ENCODE results near the gene MAG. TPM values are rescaled to one million over a fixed set of nuclear protein-coding genes. Genes with fewer than 3 reads are reported as not detected.

Gene MAG
- total RNA-seq, 2 experiments from 2014 or later: 0.20 to 0.31 TPM

GRCh38 chr19:35268536-35269437, 23.2 kb upstream of the MAG start, which contains the start of gene USF2:
Gene USF2 (plus strand): TSS chr19:35268962. CDS start chr19:35269102, 140 bp downstream.
- CTCF ChIA-PET: interaction anchor here (0.7 to 1.4 kb wide), 5 partner anchors 32 to 241 kb away, joined by 3 to 5 read pairs (median 4); no protein-coding TSS in a partner anchor
- Mint-ChIP-seq H3K4me1 (ENCODE audit: low read depth) (peaks cover 32% of the 10 kb centered on the region), H3K4me3 (peak within 1 kb of the TSS; percentile 92), H3K36me3 (ENCODE audit: low read depth) (peaks cover 33% of the 10 kb centered on the region), H3K27me3 (no peaks in the 10 kb centered on the region), H3K9me3 (no peaks in the 10 kb centered on the region), H3K27ac (peak within 1 kb of the TSS; percentile 97)
- DNase-seq (peak; percentile 80), ATAC-seq (peak; percentile 33)
- no peak for TF ChIP-seq CTCF (IDR thresholded peaks at IDR 0.05)
- POLR2A ChIA-PET: interaction anchor here (0.6 to 2.0 kb wide), 7 partner anchors 11 to 127 kb away, joined by 3 to 8 read pairs (median 3); partner anchors contain the start of gene FXYD5
- intact Hi-C loops (cut with micrococcal nuclease): loop anchor here (10.0 kb wide), 1 partner anchor 124 kb away; the partner anchor contains the start of gene FXYD7

- intact Hi-C loops (cut with micrococcal nuclease): loop anchor here (10.0 kb wide), 1 partner anchor 125 kb away; the partner anchor contains the start of gene FXYD7
- ATAC-seq (peak; percentile 63), DNase-seq (peak; percentile 84)
- peak overlapping the region; percentile 38 for H3K27ac Mint-ChIP-seq
- ChIA-PET POLR2A (interaction anchor here (0.9 to 2.0 kb wide), 4 partner anchors 10 to 115 kb away, joined by 3 to 8 read pairs (median 4); partner anchors contain the start of gene FXYD5), CTCF (interaction anchor here (0.5 to 1.8 kb wide), 8 partner anchors 13 to 241 kb away, joined by 3 to 8 read pairs (median 4); no protein-coding TSS in a partner anchor)
- peaks cover 28% of the 10 kb centered on the region for H3K4me1 Mint-ChIP-seq (ENCODE audit: low read depth)
- peaks cover 36% of the 10 kb centered on the region for H3K36me3 Mint-ChIP-seq (ENCODE audit: low read depth)
- peak overlapping the region; percentile 63 for H3K4me3 Mint-ChIP-seq
- H3K9me3 Mint-ChIP-seq: no peaks in the 10 kb centered on the region
- TF ChIP-seq CTCF (IDR thresholded peaks at IDR 0.05): peak; percentile 96
- no peaks in the 10 kb centered on the region for H3K27me3 Mint-ChIP-seq
Observed at GRCh38 chr19:35269438-35270117, 22.4 kb upstream of the MAG start.

DNA sequence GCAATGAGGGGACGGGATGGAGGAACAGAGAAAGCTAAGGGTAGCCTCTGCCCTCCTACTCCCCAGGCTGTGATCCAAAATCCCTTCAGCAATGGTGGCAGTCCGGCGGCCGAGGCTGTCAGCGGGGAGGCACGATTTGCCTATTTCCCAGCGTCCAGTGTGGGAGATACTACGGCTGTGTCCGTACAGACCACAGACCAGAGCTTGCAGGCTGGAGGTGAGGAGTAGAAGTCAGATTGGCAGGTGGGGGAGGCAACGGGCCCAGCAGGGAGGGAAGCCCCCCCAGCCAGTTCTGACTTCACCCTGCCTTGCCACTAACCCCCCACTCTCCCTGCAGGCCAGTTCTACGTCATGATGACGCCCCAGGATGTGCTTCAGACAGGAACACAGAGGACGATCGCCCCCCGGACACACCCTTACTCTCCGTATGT, 21.6 kb upstream of the MAG start:
- Mint-ChIP-seq H3K36me3 (ENCODE audit: low read depth) (peaks cover 37% of the 10 kb centered on the region), H3K27me3 (no peaks in the 10 kb centered on the region), H3K4me3 (peak overlapping the region; percentile 63), H3K4me1 (ENCODE audit: low read depth) (peaks cover 28% of the 10 kb centered on the region), H3K9me3 (no peaks in the 10 kb centered on the region), H3K27ac (no peak overlapping the region)
- ChIA-PET CTCF (interaction anchor here (0.8 to 1.8 kb wide), 4 partner anchors 83 to 240 kb away, joined by 3 to 8 read pairs (median 3); no protein-coding TSS in a partner anchor), POLR2A (interaction anchor here (0.8 to 2.0 kb wide), 3 partner anchors 10 to 100 kb away, joined by 3 to 8 read pairs (median 5); no protein-coding TSS in a partner anchor)
- TF ChIP-seq CTCF (IDR thresholded peaks at IDR 0.05): no peak
- no peak for DNase-seq
- intact Hi-C loops (cut with micrococcal nuclease): no loop called here
- ATAC-seq: no peak

GRCh38 chr19:35271546-35271945, 20.4 kb upstream of the MAG start:
- ATAC-seq (no peak), DNase-seq (no peak)
- ChIA-PET CTCF (interaction anchor here (0.8 kb wide), 1 partner anchor 227 kb away, joined by 3 read pairs; no protein-coding TSS in a partner anchor), POLR2A (interaction anchor here (0.5 kb wide), 1 partner anchor 109 kb away, joined by 3 read pairs; no protein-coding TSS in a partner anchor)
- H3K4me1 Mint-ChIP-seq (ENCODE audit: low read depth): peaks cover 18% of the 10 kb centered on the region
- peaks cover 35% of the 10 kb centered on the region for H3K36me3 Mint-ChIP-seq (ENCODE audit: low read depth)
- no peak overlapping the region for H3K4me3 Mint-ChIP-seq
- no peak for TF ChIP-seq CTCF (IDR thresholded peaks at IDR 0.05)
- no peak overlapping the region for H3K27ac Mint-ChIP-seq
- no peaks in the 10 kb centered on the region for H3K27me3 Mint-ChIP-seq
- H3K9me3 Mint-ChIP-seq: no peaks in the 10 kb centered on the region
- intact Hi-C loops (cut with micrococcal nuclease): no loop called here

All from activated CD8-positive, alpha-beta T cell treated with anti-CD3 and anti-CD28 coated beads for 36 hours (primary cell).